Measurements from ENCODE around the gene WDR1.

Gene WDR1

DNA sequence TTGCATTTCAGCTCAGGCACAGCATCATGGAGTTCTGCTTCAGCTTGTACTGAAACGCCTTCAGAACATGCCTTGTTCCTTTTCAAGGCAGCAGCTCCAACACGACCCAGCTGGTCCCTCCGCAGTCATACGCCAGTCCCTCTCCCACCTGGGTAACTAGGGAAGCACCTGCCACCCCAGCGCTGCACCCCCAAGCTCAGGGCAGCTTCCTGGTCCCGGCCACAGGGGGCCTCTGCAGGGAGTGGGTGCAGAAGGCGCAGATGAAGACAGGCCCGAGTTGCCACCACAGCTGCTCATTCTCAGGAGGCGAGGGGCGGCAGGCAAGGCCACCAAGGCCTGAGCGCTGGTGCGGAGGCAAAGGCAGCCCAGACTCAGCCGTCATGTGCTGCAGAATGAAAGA is 21.8 kb downstream of the WDR1 start:
- DNase-seq (ENCODE audit: low read depth in 2 of 2) = no peak
- H3K4me3 ChIP-seq (replicated peaks in 1 of 2; ENCODE audit: low read depth in 2 of 2, low read length in 2 of 2) = no peak overlapping the region
- TF ChIP-seq, protein P1, sequence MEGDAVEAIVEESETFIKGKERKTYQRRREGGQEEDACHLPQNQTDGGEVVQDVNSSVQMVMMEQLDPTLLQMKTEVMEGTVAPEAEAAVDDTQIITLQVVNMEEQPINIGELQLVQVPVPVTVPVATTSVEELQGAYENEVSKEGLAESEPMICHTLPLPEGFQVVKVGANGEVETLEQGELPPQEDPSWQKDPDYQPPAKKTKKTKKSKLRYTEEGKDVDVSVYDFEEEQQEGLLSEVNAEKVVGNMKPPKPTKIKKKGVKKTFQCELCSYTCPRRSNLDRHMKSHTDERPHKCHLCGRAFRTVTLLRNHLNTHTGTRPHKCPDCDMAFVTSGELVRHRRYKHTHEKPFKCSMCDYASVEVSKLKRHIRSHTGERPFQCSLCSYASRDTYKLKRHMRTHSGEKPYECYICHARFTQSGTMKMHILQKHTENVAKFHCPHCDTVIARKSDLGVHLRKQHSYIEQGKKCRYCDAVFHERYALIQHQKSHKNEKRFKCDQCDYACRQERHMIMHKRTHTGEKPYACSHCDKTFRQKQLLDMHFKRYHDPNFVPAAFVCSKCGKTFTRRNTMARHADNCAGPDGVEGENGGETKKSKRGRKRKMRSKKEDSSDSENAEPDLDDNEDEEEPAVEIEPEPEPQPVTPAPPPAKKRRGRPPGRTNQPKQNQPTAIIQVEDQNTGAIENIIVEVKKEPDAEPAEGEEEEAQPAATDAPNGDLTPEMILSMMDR (IDR thresholded peaks at IDR 0.05; ENCODE audit: low read depth, low read length) = no peak

DNA sequence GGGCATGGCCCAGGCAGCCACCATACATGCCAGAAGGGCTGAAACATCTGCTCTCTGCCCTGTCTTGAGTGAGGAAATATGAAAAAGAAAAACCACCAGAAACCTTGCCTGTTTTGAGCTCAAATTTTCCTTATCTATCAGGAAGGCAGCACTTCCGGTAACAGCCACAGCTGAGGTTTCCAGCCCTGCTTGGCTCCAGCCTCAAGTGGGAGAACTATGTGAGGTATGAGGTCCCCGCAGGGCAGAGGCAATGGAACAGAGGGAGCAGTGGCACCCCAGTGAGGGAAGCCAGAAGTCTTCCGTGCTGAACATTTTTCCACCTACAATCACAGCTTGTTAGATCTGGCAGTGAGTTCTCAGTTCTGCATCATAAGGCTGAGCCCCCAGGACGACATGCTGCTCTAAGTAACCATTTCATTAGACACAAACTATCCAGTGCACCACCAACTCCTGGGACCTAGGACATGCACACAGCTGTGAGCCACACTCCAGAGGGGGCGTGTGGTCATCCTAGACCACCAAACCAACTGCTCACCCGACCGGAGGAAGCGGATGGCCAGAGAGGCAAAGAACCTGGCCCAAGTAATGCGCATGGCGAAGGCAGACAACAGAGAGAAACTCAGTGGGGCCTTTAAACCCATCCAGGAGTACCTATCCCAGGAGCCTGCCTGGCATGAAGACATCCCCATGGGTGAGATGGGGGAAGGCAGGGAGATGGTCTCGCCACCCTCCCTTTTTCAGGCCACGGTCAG is 22.6 kb downstream of the WDR1 start:
- DNase-seq (ENCODE audit: low read depth in 2 of 2) = peak; percentile 86 to 98
- H3K4me3 ChIP-seq (replicated peaks in 1 of 2; ENCODE audit: low read depth in 2 of 2, low read length in 2 of 2) = no peak overlapping the region
- TF ChIP-seq, protein P1 (IDR thresholded peaks at IDR 0.05; ENCODE audit: low read depth, low read length) = no peak

DNA sequence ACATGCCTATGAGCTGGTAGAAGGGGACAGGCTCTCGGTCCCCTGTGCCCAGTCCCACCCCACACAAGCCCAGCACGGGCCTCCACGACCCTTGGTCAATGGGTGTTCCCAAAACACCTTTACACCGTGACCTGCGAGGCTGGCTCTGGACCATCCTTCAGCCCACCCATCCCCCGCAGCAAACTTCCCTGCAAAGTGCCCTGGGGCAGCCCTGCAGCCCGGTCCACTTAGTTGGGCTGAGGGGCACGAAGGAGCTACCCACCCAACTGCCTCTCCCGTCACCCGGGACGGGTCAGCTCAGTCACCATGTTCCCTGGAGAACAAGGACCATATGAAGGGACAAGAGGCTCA is 23.4 kb downstream of the WDR1 start:
- TF ChIP-seq, protein P1 (IDR thresholded peaks at IDR 0.05; ENCODE audit: low read depth, low read length) = no peak
- no peak for DNase-seq (ENCODE audit: low read depth in 2 of 2)
- no peak overlapping the region for H3K4me3 ChIP-seq (replicated peaks in 1 of 2; ENCODE audit: low read depth in 2 of 2, low read length in 2 of 2)

DNA sequence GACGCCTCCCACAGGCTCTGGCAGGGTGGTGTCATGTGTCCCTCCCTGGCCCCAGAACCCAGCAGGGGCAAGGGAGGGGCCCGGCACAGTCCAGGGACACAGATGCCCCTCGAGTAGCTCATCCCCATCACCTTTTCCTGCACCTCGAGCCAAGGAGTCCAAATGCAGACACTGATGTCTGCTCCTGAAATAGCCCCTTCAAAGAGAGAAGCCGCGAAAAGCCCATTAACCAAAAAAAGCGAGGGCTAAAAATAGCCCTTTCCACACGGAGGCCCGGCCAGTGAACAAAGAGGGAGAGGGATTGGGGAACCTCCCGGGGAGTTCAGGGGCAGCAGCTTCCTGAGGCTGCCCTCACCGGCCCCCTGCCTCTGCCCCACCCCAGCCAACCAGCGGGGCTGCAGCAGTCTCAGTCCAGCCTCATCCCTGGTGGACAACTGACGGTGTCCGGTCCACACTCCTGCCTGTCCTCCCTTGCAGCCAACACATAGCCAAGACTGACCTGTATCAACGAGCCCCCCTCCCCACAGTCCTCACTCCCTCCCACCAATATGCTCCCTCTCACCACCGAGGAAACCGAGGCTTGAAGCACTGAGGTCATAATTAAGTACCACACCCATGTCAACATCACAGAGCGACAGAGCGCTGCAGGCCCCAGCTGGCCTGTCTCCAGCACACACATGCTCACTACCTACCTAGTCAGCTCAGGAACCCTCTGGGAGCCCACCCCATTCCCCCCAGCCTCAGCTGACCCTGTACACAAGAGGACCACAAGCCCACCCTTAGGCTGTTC is 23.9 kb downstream of the WDR1 start:
- no peak for DNase-seq (ENCODE audit: low read depth in 2 of 2)
- TF ChIP-seq, protein P1 (IDR thresholded peaks at IDR 0.05; ENCODE audit: low read depth, low read length) = no peak
- no peak overlapping the region for H3K4me3 ChIP-seq (replicated peaks in 1 of 2; ENCODE audit: low read depth in 2 of 2, low read length in 2 of 2)

DNA sequence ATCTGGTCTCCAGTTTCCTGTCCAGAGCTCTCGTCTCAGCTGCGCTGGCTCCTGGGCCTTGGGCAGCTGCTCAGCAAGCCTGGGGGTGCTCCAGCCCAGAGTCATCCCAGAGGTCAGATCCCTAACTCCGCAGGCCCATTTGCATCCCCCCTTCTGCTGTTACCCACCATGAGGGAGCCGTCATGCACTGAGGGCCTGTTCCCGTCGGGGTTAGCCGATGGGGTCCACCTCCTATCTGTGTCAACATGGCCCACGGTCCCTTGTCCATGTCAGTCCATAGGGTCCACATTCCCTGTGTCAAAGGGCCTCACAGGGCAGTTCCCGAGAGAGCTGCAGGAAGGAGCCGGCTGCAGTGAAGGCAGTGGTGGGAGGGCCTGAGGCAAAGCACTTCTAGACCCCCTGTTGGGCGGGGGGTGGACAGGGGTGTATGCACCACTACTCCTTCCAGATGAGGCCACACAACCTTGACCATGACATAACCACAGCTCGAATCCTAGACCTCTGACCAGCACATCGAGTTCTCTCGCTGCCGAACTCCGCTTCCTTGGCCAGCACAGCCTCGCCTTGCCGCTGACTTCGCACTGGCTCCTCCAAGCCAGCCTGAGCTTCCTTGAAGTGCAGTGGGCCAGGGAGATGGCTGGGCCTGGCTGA is 24.9 kb downstream of the WDR1 start:
- H3K4me3 ChIP-seq (replicated peaks in 1 of 2; ENCODE audit: low read depth in 2 of 2, low read length in 2 of 2) = no peak overlapping the region
- TF ChIP-seq, protein P1 (IDR thresholded peaks at IDR 0.05; ENCODE audit: low read depth, low read length) = no peak
- no peak for DNase-seq (ENCODE audit: low read depth in 2 of 2)

- TF ChIP-seq, protein P1 (IDR thresholded peaks at IDR 0.05; ENCODE audit: low read depth, low read length) = no peak
- DNase-seq (ENCODE audit: low read depth in 2 of 2) = no peak
- no peak overlapping the region for H3K4me3 ChIP-seq (replicated peaks in 1 of 2; ENCODE audit: low read depth in 2 of 2, low read length in 2 of 2)
These were observed 25.9 kb downstream of the WDR1 start for GRCh38 chr4:10090467-10091250.
